Body of pancreas (tissue), 4 donors: Measurements from ENCODE around the gene HOXD8.

Experiments used
- CTCF ChIP-seq, 7 experiments: fragments of 450-650 bp in 4 of 7; fragments of 200-600 bp in 3 of 7; sonication (generic) in 3 of 7; IDR thresholded peaks; one replicate each; pipeline ENCODE4 v1.5.1; 2016 to 2019; ENCODE audit warnings: antibody characterized with exemption in 7 of 7
- POLR2A ChIP-seq, 3 donors: fragments of 450-650 bp; IDR thresholded peaks; one replicate each; pipeline ENCODE4 v1.6.1; 2016; ENCODE audit warnings: antibody characterized with exemption in 3 of 3, mild to moderate bottlenecking in 2 of 3

- TF ChIP-seq CTCF (IDR thresholded peaks at IDR 0.05) (no peak), POLR2A (IDR thresholded peaks at IDR 0.05) (no peak)
Measured at GRCh38 chr2:176150584-176151441, 21.3 kb downstream of the HOXD8 start.
